GM13976 (cell line): ENCODE measurements around the gene FGB.

Experiments used
- DNase-seq: peaks from one replicate; pipeline ENCODE4 v3.0.0; 2012; ENCODE audit warnings: low spot score
- in situ Hi-C: fragments of 300-500 bp; cut with MboI; formaldehyde crosslinking; loops from one replicate; pipeline ENCODE4 v1.12.0; 2022; ENCODE audit warnings: low sequenced_read_pairs, mixed read lengths, inconsistent platforms; ENCODE audit not compliant: unreplicated experiment
- TF ChIP-seq, protein P1 (sequence below): IDR thresholded peaks from 2 replicates; pipeline ENCODE4 v1.5.1; 2012; ENCODE audit warnings: borderline replicate concordance, mild to moderate bottlenecking; ENCODE audit not compliant: insufficient read depth; ENCODE audit errors: extremely low read depth, missing control alignments, control extremely low read depth

The FGB gene

GRCh38 chr4:154549894-154550790 lies 12.7 kb upstream of the FGB start, which contains the start of gene PLRG1:
PLRG1 (minus strand) TSS chr4:154550400; CDS start chr4:154550308, 92 bp downstream.
- peak; percentile 88 for DNase-seq
- TF ChIP-seq, protein P1, sequence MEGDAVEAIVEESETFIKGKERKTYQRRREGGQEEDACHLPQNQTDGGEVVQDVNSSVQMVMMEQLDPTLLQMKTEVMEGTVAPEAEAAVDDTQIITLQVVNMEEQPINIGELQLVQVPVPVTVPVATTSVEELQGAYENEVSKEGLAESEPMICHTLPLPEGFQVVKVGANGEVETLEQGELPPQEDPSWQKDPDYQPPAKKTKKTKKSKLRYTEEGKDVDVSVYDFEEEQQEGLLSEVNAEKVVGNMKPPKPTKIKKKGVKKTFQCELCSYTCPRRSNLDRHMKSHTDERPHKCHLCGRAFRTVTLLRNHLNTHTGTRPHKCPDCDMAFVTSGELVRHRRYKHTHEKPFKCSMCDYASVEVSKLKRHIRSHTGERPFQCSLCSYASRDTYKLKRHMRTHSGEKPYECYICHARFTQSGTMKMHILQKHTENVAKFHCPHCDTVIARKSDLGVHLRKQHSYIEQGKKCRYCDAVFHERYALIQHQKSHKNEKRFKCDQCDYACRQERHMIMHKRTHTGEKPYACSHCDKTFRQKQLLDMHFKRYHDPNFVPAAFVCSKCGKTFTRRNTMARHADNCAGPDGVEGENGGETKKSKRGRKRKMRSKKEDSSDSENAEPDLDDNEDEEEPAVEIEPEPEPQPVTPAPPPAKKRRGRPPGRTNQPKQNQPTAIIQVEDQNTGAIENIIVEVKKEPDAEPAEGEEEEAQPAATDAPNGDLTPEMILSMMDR = no peak
- in situ Hi-C loops = loop anchor here (5.0 kb wide), 1 partner anchor 67 kb away; no protein-coding TSS in a partner anchor

- in situ Hi-C loops = loop anchor here (5.0 kb wide), 1 partner anchor 65 kb away; no protein-coding TSS in a partner anchor
- DNase-seq = peak; percentile 56
- TF ChIP-seq, protein P1 = peak; percentile 75
Measured at GRCh38 chr4:154551872-154552686, 10.7 kb upstream of the FGB start.

DNA sequence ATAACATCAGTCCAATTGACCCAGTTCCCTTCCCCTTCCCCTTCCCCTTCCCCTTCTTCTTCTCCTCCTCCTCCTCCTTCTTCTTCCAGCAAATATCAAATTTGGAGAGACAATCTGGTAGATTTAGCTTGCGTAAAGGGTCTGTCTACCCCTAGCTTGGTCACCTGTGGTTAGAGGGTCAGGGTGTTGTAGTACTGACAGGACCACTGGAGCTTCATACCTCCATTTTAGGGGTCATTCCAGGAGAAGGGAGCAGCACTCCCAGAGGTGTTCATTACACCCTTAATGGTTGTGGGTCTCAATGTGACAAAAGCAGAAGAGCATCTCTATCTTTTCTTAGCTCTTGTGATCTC lies 3.7 kb upstream of the FGB start:
- in situ Hi-C loops = no loop called here
- DNase-seq = no peak
- TF ChIP-seq, protein P1 = no peak

- TF ChIP-seq, protein P1 = peak; percentile 44
- in situ Hi-C loops = no loop called here
- DNase-seq = peak; percentile 24
Measured at GRCh38 chr4:154559494-154560418, 3.1 kb upstream of the FGB start.

DNA sequence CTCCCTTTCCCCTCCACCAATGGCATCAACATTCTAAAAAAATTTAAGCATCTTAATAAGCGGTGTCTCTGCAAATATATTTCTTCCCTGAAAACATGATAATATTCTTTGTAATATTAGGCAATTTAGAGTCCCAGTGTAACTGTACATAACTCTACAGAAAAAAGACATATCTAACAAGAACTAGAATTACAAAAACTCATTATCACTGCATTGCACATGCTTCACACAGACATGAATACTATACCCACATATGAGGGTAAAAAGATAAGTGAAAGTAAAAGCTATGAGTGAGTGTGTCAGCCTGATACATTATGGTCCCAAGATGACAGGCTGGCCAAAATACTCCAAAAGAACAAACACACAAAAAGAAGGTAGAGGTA lies 2.4 kb upstream of the FGB start:
- in situ Hi-C loops = no loop called here
- TF ChIP-seq, protein P1 = no peak
- DNase-seq = no peak
